ENCODE results near the gene GPR153. TPM values are rescaled to one million over a fixed set of nuclear protein-coding genes. Genes with fewer than 3 reads are reported as not detected.

Gene GPR153
- total and polyA plus RNA-seq, 2 of the 13 experiments (the other 11 are each of a cell fraction or from before 2014, with no cell fraction given) = 0.22 to 0.31 TPM

GRCh38 chr1:6245086-6245868, 15.6 kb downstream of the GPR153 start (continued):
- peak; percentile 54; the same call in 1 of the 2 replicates for TF ChIP-seq RERE (CRISPR knock-in tag; IDR thresholded peaks at IDR 0.05; ENCODE audit: low read depth)
- no peak for TF ChIP-seq KDM6A (CRISPR knock-in tag; IDR thresholded peaks at IDR 0.05; ENCODE audit: low read depth)
- TF ChIP-seq THAP8 (CRISPR knock-in tag; IDR thresholded peaks at IDR 0.05; ENCODE audit: borderline replicate concordance) = peak; percentile 93; the same call in 1 of the 2 replicates
- TF ChIP-seq SIN3B (IDR thresholded peaks at IDR 0.05; ENCODE audit: low read length) = no peak
- peak; percentile 97 for TF ChIP-seq ZNF841 (CRISPR knock-in tag; IDR thresholded peaks at IDR 0.05; ENCODE audit: borderline replicate concordance)
- TF ChIP-seq BRD4 (CRISPR knock-in tag; IDR thresholded peaks at IDR 0.05) = peak; percentile 33; the same call in 1 of the 2 replicates
- TF ChIP-seq ZNF383 (CRISPR knock-in tag; IDR thresholded peaks at IDR 0.05; ENCODE audit: borderline replicate concordance) = no peak
- TF ChIP-seq ZKSCAN5 (CRISPR knock-in tag; IDR thresholded peaks at IDR 0.05) = peak; percentile 77; the same call in 1 of the 2 replicates
- TF ChIP-seq ZBTB3 (CRISPR knock-in tag; IDR thresholded peaks at IDR 0.05; ENCODE audit: borderline replicate concordance, low read depth) = peak; percentile 59; the same call in 1 of the 2 replicates
- no peak for TF ChIP-seq PHB2 (IDR thresholded peaks at IDR 0.05; ENCODE audit: partially characterized antibody)
- peak; percentile 97 for TF ChIP-seq ZSCAN25 (CRISPR knock-in tag; IDR thresholded peaks at IDR 0.05)
- TF ChIP-seq ZNF362 (CRISPR knock-in tag; IDR thresholded peaks at IDR 0.05; ENCODE audit: borderline replicate concordance) = peak; percentile 62; the same call in 1 of the 2 replicates
- no peak for TF ChIP-seq SYNCRIP (IDR thresholded peaks at IDR 0.05; ENCODE audit: insufficient read depth, low read depth, low read length)
- peak; percentile 98 for TF ChIP-seq KLF12 (CRISPR knock-in tag; IDR thresholded peaks at IDR 0.05; ENCODE audit: borderline replicate concordance)
- peak; percentile 97 for TF ChIP-seq SNAI1 (CRISPR knock-in tag; IDR thresholded peaks at IDR 0.05; ENCODE audit: borderline replicate concordance)
- TF ChIP-seq CEBPG (CRISPR knock-in tag; IDR thresholded peaks at IDR 0.05) = peak; percentile 58; the same call in 1 of the 2 replicates
- peak; percentile 99 for TF ChIP-seq KDM4B (CRISPR knock-in tag; IDR thresholded peaks at IDR 0.05)
- peak; percentile 74 for TF ChIP-seq SKIL (CRISPR knock-in tag; IDR thresholded peaks at IDR 0.05; ENCODE audit: borderline replicate concordance)
- TF ChIP-seq PHF20 (CRISPR knock-in tag; IDR thresholded peaks at IDR 0.05) = peak; percentile 64; the same call in 1 of the 2 replicates
- no peak for TF ChIP-seq SMAD1 (CRISPR knock-in tag; IDR thresholded peaks at IDR 0.05; ENCODE audit: borderline replicate concordance, low read depth)

All from HepG2 (cell line).